Karpas-422 (cell line): ENCODE data around the gene MICU2. TPM values are rescaled to one million over a fixed set of nuclear protein-coding genes. Genes with fewer than 3 reads are reported as not detected.
"Not testable (repeated sequence)": the region's sequence is repeated elsewhere in the genome, so short reads cannot be mapped to it uniquely, and the experiment has no call there.

ENCODE experiments used
- DNase-seq: peaks from one replicate; pipeline ENCODE4 v3.0.0-alpha.2; 2015
- H2AFZ ChIP-seq: fragments of 200-600 bp; sonication (generic); 2 replicates; pipeline ENCODE4 v1.6.1; 2014; ENCODE audit warnings: antibody characterized with exemption, low read length, mixed read lengths
- H3K27ac ChIP-seq: fragments of 200-600 bp; sonication (generic); 2 replicates; pipeline ENCODE4 v1.5.1; 2014; ENCODE audit warnings: mild to moderate bottlenecking, low read length, moderate library complexity
- H3K27me3 ChIP-seq: fragments of 200-600 bp; sonication (generic); 2 replicates; pipeline ENCODE4 v1.6.1; 2014; ENCODE audit warnings: low read length, mixed read lengths
- H3K36me3 ChIP-seq: fragments of 200-600 bp; sonication (generic); 2 replicates; pipeline ENCODE4 v1.6.1; 2014; ENCODE audit warnings: low read length, mixed read lengths; ENCODE audit not compliant: insufficient read depth
- H3K4me1 ChIP-seq: fragments of 200-600 bp; sonication (generic); 2 replicates; pipeline ENCODE4 v1.6.1; 2014; ENCODE audit warnings: mild to moderate bottlenecking, low read length, mixed read lengths
- H3K4me2 ChIP-seq: fragments of 200-600 bp; sonication (generic); 2 replicates; pipeline ENCODE4 v1.6.1; 2014; ENCODE audit warnings: low read length, low read depth, mild to moderate bottlenecking; ENCODE audit not compliant: poor library complexity, severe bottlenecking
- H3K4me3 ChIP-seq: fragments of 200-600 bp; sonication (generic); 2 replicates; pipeline ENCODE4 v1.5.1; 2014; ENCODE audit warnings: mild to moderate bottlenecking, antibody characterized with exemption, low read length, mixed read lengths
- H3K79me2 ChIP-seq: fragments of 200-600 bp; sonication (generic); 2 replicates; pipeline ENCODE4 v1.6.1; 2014; ENCODE audit warnings: mild to moderate bottlenecking, low read length, mixed read lengths
- H3K9ac ChIP-seq: fragments of 200-600 bp; sonication (generic); 2 replicates; pipeline ENCODE4 v1.6.0; 2014; ENCODE audit warnings: low read length
- H3K9me2 ChIP-seq: fragments of 200-600 bp; sonication (generic), shearing (Covaris generic); replicated peaks from 2 replicates; pipeline ENCODE4 v1.6.0; 2014; ENCODE audit warnings: mild to moderate bottlenecking, low read length, moderate library complexity; ENCODE audit not compliant: insufficient read depth
- H3K9me3 ChIP-seq: fragments of 300-700, 200-600 bp; sonication (generic); 2 replicates; pipeline ENCODE4 v1.6.1; 2014; ENCODE audit warnings: low read length, mixed read lengths
- H4K20me1 ChIP-seq: fragments of 200-600 bp; sonication (generic); 2 replicates; pipeline ENCODE4 v1.6.1; 2014; ENCODE audit warnings: mild to moderate bottlenecking, antibody characterized with exemption, low read length, low read depth; ENCODE audit not compliant: insufficient read depth
- total RNA-seq: library from RNA; depleted of rRNA; stranded (reverse); fragments of >200 nt; shearing (Covaris generic); gene quantifications from 2 replicates; pipeline ENCODE4 v1.2.3, GENCODE V29; 2014; ENCODE audit warnings: low replicate concordance

MICU2 gene
- total RNA-seq, 1 experiment from 2014 or later, result 60.1 TPM

DNA sequence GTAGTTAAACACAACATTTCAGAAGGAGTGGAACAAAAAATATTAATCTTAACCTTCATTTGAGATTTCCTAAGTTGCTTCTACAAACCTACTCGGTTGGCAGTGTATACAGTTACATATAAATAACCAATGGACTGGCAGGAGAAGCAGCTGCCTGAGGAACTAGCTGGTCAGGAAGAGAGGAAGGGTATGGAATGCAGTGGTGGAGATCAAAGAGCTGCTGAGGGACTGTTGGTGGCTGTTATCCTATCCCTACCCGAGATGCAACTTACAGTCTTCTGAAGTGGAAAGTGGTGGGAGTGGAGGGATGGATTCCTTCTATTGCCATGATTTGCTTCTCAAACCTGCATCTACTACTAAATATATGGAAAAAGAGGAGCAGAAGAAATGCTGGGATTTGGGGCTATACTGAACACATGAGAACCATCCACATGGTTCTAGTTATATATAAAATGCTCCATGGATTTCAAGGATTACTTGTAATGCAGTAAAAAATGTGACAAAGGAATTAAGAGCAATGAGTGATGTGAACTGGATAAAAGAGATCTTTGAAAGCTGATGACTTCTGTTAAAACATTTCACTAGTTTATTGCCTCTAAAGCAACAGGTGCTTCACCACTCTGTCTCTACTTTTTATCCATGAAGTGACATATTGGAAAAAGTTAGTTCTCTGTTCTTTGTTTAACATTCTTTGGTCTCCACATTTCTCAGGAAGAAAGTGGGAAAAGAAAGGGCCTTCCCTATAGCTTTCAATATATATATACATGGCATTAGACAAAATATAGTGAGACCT, 29.9 kb downstream of the MICU2 start:
- Histone ChIP-seq H3K4me1 (peaks cover 26% of the 10 kb centered on the region), H3K9ac (no peak overlapping the region), H3K9me2 (no peaks in the 10 kb centered on the region), H3K36me3 (no peaks in the 10 kb centered on the region), H3K79me2 (peaks cover 88% of the 10 kb centered on the region), H3K27me3 (no peaks in the 10 kb centered on the region), H3K27ac (no peak overlapping the region), H2AFZ (no peak overlapping the region), H3K4me2 (no peak overlapping the region), H4K20me1 (no peaks in the 10 kb centered on the region), H3K4me3 (no peak overlapping the region), H3K9me3 (no peaks in the 10 kb centered on the region)
- no peak for DNase-seq

DNA sequence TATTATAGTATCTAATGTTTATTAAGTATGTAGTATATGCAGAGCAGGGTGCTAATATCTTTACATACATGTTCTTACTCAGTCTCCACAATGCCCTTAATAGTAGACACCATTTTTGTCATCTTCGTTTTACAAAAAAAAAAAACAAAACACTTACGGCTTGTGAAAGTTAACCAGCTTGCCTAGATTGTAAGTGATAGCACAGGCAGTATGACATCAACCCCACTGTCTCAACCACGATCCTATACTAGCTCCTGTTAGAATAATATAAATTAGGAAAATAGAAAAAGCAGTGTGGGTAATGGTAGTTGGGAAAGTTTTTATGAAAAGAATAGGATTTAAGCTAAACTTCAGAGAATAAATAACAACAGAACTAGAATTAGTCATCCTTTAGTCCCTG, 34.3 kb downstream of the MICU2 start:
- H3K9me3 ChIP-seq, result no peaks in the 10 kb centered on the region
- H3K9ac ChIP-seq, result no peak overlapping the region
- H4K20me1 ChIP-seq, result no peaks in the 10 kb centered on the region
- DNase-seq, result no peak
- H3K36me3 ChIP-seq, result peaks cover 11% of the 10 kb centered on the region
- no peak overlapping the region for H3K27ac ChIP-seq
- H3K79me2 ChIP-seq, result peaks cover 83% of the 10 kb centered on the region
- H3K4me2 ChIP-seq, result peak overlapping the region; percentile 30
- H3K27me3 ChIP-seq, result no peaks in the 10 kb centered on the region
- H3K4me1 ChIP-seq, result peaks cover 32% of the 10 kb centered on the region
- no peak overlapping the region for H3K4me3 ChIP-seq
- no peak overlapping the region for H2AFZ ChIP-seq
- no peaks in the 10 kb centered on the region for H3K9me2 ChIP-seq

DNA sequence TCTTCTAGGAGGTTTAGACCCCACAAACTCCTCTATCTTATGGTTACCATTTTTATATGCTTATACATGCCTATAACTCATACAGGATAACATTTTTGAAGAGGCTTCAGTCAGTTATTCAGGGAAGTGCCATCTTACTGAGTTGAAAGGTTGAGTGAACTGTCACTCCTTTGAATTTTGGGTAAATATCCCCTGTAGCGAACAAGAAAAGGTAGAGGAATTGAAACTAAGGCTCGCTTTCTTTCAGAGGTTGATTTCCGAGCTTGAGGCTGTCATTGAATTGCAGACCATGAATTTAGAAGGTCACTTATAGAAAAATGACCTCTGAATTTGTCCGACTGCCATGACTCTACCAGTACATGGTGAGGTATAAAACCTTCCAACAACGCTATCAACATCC, 35.1 kb downstream of the MICU2 start:
- DNase-seq, result no peak
- Histone ChIP-seq H3K9me2 (no peaks in the 10 kb centered on the region), H3K27me3 (no peaks in the 10 kb centered on the region), H3K4me1 (peaks cover 32% of the 10 kb centered on the region), H3K4me2 (peak overlapping the region; percentile 27), H4K20me1 (no peaks in the 10 kb centered on the region), H3K9me3 (no peaks in the 10 kb centered on the region), H3K79me2 (peaks cover 75% of the 10 kb centered on the region), H3K36me3 (peaks cover 19% of the 10 kb centered on the region), H3K27ac (peak overlapping the region; percentile 23), H3K9ac (0 out of 2 replicates have a peak overlapping the region, but pooled peaks have one; percentile 5), H2AFZ (no peak overlapping the region), H3K4me3 (no peak overlapping the region)

DNA sequence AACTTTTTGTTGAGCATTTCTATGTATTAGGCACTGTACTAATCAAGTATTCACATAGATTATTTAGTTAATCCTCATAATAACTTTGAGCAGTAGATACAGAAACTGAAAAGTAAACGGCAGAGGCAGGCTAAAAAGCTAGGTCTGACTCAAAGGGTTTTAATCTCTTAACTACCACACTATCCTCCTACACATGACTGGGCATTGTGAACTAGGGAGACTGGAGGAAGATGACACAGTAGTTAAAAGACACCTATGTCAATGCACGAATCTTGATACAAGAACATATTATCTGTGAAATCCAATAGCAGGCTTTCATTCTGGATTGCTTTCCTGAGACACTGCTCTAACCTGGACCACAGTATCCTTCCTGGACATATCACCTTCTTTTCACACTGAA, 36.3 kb downstream of the MICU2 start:
- H3K9ac ChIP-seq, result no peak overlapping the region
- H3K9me2 ChIP-seq, result no peaks in the 10 kb centered on the region
- H3K27ac ChIP-seq, result no peak overlapping the region
- no peaks in the 10 kb centered on the region for H4K20me1 ChIP-seq
- H3K4me1 ChIP-seq, result peaks cover 32% of the 10 kb centered on the region
- peaks cover 24% of the 10 kb centered on the region for H3K36me3 ChIP-seq
- no peak overlapping the region for H3K4me3 ChIP-seq
- peaks cover 65% of the 10 kb centered on the region for H3K79me2 ChIP-seq
- no peaks in the 10 kb centered on the region for H3K9me3 ChIP-seq
- no peak for DNase-seq
- no peaks in the 10 kb centered on the region for H3K27me3 ChIP-seq
- H2AFZ ChIP-seq, result no peak overlapping the region
- no peak overlapping the region for H3K4me2 ChIP-seq

DNA sequence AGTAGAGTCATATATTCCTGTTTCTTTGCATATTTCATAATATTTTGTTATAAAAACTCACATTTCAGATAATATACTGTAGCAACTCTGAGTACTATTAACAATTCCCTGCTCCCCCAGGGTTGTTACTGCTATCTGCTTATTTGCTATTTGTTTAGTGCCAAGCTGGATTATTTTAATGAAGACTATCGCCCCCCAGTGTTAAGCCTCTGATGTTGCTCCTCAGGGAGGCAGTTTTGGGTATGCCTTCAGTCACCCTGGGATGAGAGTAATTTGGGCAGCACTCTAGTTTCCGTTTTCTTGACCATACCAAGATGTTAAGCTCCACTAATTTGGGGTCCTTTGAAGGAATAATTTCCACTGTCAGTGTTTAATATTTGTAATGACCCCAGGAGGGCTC, 46.0 kb downstream of the MICU2 start:
- H3K36me3 ChIP-seq, result peaks cover 9% of the 10 kb centered on the region; the same call in 1 of the 2 replicates
- peaks cover 35% of the 10 kb centered on the region for H3K79me2 ChIP-seq
- no peaks in the 10 kb centered on the region for H3K27me3 ChIP-seq
- no peaks in the 10 kb centered on the region for H3K9me2 ChIP-seq
- peak; percentile 65 for DNase-seq
- H2AFZ ChIP-seq, result no peak overlapping the region
- H4K20me1 ChIP-seq, result no peaks in the 10 kb centered on the region
- H3K4me3 ChIP-seq, result no peak overlapping the region
- H3K4me1 ChIP-seq, result no peaks in the 10 kb centered on the region
- H3K4me2 ChIP-seq, result no peak overlapping the region
- no peak overlapping the region for H3K9ac ChIP-seq
- H3K9me3 ChIP-seq, result no peaks in the 10 kb centered on the region
- no peak overlapping the region for H3K27ac ChIP-seq

DNA sequence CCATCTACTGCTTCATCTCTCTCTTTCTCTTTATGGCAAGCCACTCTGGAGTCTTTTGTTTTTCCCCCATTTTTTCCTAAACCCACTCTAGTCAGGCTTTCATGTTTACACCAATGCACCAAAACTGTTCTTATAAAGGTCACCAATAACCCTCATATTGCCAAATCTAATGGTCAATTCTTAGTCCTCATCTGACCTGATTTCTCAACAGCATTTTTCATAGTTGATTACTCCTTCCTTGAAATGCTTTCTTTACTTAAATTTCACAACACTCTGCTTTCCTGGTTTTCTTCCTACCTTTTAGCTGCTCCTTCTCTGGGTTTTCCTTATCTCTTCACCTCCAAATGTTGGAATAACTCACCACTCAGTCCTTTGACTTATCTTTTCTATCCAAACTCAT, 47.9 kb downstream of the MICU2 start:
- no peaks in the 10 kb centered on the region for H3K27me3 ChIP-seq
- H3K9me2 ChIP-seq, result no peaks in the 10 kb centered on the region
- H3K27ac ChIP-seq, result no peak overlapping the region
- H3K9ac ChIP-seq, result no peak overlapping the region
- no peaks in the 10 kb centered on the region for H3K9me3 ChIP-seq
- H3K4me2 ChIP-seq, result no peak overlapping the region
- DNase-seq, result no peak
- H3K4me3 ChIP-seq, result no peak overlapping the region
- H4K20me1 ChIP-seq, result no peaks in the 10 kb centered on the region
- H3K36me3 ChIP-seq, result peaks cover 9% of the 10 kb centered on the region; the same call in 1 of the 2 replicates
- no peaks in the 10 kb centered on the region for H3K4me1 ChIP-seq
- no peak overlapping the region for H2AFZ ChIP-seq
- peaks cover 35% of the 10 kb centered on the region for H3K79me2 ChIP-seq

DNA sequence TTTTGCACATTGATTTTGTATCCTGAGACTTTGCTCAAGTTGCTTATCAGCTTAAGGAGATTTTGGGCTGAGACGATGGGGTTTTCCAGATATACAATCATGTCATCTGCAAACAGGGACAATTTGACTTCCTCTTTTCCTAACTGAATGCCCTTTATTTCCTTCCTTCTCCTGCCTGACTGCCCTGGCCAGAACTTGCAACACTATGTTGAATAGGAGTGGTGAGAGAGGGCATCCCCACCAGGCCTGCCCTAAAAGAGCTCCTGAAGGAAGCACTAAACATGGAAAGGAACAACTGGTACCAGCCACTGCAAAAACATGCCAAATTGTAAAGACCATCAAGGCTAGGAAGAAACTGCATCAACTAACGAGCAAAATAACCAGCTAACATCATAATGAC, 50.7 kb downstream of the MICU2 start:
- H3K4me2 ChIP-seq, H2AFZ ChIP-seq, H3K4me1 ChIP-seq, H3K27ac ChIP-seq, H3K9me2 ChIP-seq, H3K9me3 ChIP-seq, H3K27me3 ChIP-seq, H4K20me1 ChIP-seq, H3K9ac ChIP-seq, H3K36me3 ChIP-seq, DNase-seq, H3K4me3 ChIP-seq: not testable (repeated sequence)
- peaks cover 54% of the 10 kb centered on the region for H3K79me2 ChIP-seq

DNA sequence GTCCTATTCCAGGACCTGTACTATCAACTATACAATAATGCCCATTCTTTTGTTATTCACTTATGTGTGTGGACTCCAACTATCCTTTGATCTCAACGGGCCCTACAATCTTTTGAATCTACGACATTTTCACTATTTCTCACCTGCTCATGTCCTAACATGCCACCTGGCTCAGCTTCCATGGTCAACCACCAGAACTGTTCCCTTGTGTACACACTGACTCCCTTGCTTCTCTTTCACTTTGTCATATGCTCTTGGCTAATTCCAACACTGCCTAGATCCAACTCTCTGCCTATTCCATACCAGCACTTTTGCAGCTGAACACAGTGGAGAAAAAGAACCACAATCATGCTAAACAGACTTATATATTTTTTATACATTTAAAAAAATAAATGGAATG, 53.1 kb downstream of the MICU2 start:
- Histone ChIP-seq H3K4me3 (no peak overlapping the region), H3K27me3 (no peaks in the 10 kb centered on the region), H3K4me1 (peaks cover 13% of the 10 kb centered on the region), H3K36me3 (peaks cover 6% of the 10 kb centered on the region), H4K20me1 (no peaks in the 10 kb centered on the region), H3K27ac (no peak overlapping the region), H3K9me2 (no peaks in the 10 kb centered on the region), H3K79me2 (peaks cover 47% of the 10 kb centered on the region), H3K9me3 (no peaks in the 10 kb centered on the region), H2AFZ (no peak overlapping the region), H3K4me2 (no peak overlapping the region), H3K9ac (no peak overlapping the region)
- no peak for DNase-seq
